Keratinocyte (primary cell): ENCODE measurements around the gene HPSE. TPM values are rescaled to one million over a fixed set of nuclear protein-coding genes. Genes with fewer than 3 reads are reported as not detected.

ENCODE experiments used
- DNase-seq: peaks from one replicate; pipeline ENCODE4 v3.0.0-alpha.2; 2011; ENCODE audit warnings: low read depth, missing footprints, low spot score
- FAIRE-seq: peaks from 2 replicates; lab custom pipeline; 2011; peaks lifted over from hg19 to GRCh38; lab: Jason Lieb, UNC
- H2AFZ ChIP-seq: 2 replicates; pipeline ENCODE4 v1.6.0; 2012; ENCODE audit warnings: low read length, control low read depth, inconsistent platforms; ENCODE audit not compliant: control insufficient read depth
- H3K27ac ChIP-seq: 2 replicates; pipeline ENCODE4 v1.5.1; 2011; ENCODE audit warnings: low read length; ENCODE audit not compliant: control insufficient read depth, insufficient read depth
- H3K27me3 ChIP-seq: 3 replicates; pipeline ENCODE4 v1.6.0; 2011; ENCODE audit warnings: low read length; ENCODE audit not compliant: control insufficient read depth, insufficient read depth; ENCODE audit errors: extremely low read depth
- H3K36me3 ChIP-seq, 2 experiments: 2 replicates in 1 of 2; 3 replicates in 1 of 2; pipeline ENCODE4 v1.5.1; 2011; ENCODE audit warnings: low read length in 2 of 2, mild to moderate bottlenecking in 1 of 2; ENCODE audit not compliant: control insufficient read depth in 2 of 2, insufficient read depth in 2 of 2; ENCODE audit errors: extremely low read depth in 1 of 2
- H3K4me1 ChIP-seq: 3 replicates; pipeline ENCODE4 v1.5.1; 2011; ENCODE audit warnings: low read length; ENCODE audit not compliant: control insufficient read depth, insufficient read depth; ENCODE audit errors: extremely low read depth
- H3K4me2 ChIP-seq: 3 replicates; pipeline ENCODE4 v1.6.0; 2011; ENCODE audit warnings: low read depth, low read length; ENCODE audit not compliant: control insufficient read depth, insufficient read depth; ENCODE audit errors: extremely low read depth
- H3K4me3 ChIP-seq, 3 experiments: fragments of 200-600 bp in 1 of 3; sonication (generic) in 1 of 3; 2 replicates in 2 of 3; 3 replicates in 1 of 3; pipeline ENCODE4 v1.5.1; 2011 to 2016; ENCODE audit warnings: low read length in 3 of 3, mild to moderate bottlenecking in 3 of 3, control low read depth in 2 of 3, inconsistent platforms in 1 of 3, low read depth in 1 of 3, mixed read lengths in 1 of 3, mixed run types in 1 of 3, moderate library complexity in 1 of 3; ENCODE audit not compliant: control insufficient read depth in 2 of 3, insufficient read depth in 2 of 3; ENCODE audit errors: extremely low read depth in 1 of 3
- H3K79me2 ChIP-seq: 2 replicates; pipeline ENCODE4 v1.6.0; 2012; ENCODE audit warnings: low read length; ENCODE audit not compliant: control insufficient read depth, insufficient read depth
- H3K9ac ChIP-seq: 3 replicates; pipeline ENCODE4 v1.6.0; 2011; ENCODE audit warnings: low read length; ENCODE audit not compliant: control insufficient read depth, insufficient read depth; ENCODE audit errors: extremely low read depth
- H3K9me1 ChIP-seq: 3 replicates; pipeline ENCODE4 v1.6.0; 2011; ENCODE audit warnings: low read length; ENCODE audit not compliant: control insufficient read depth, insufficient read depth; ENCODE audit errors: extremely low read depth
- H3K9me3 ChIP-seq: 2 replicates; pipeline ENCODE4 v1.5.1; 2012; ENCODE audit warnings: low read depth, low read length; ENCODE audit not compliant: control insufficient read depth
- H4K20me1 ChIP-seq: 3 replicates; pipeline ENCODE4 v1.6.0; 2011; ENCODE audit warnings: low read length; ENCODE audit not compliant: control insufficient read depth, insufficient read depth; ENCODE audit errors: extremely low read depth
- EZH2 ChIP-seq: IDR thresholded peaks from one replicate; pipeline ENCODE4 v1.6.1; 2012; ENCODE audit warnings: inconsistent platforms, mild to moderate bottlenecking, low read length, moderate library complexity
- dilution Hi-C: fragments of 300-500 bp; cut with MboI; formaldehyde crosslinking; loops from one replicate; pipeline ENCODE4 v1.7.0; 2020; ENCODE audit warnings: low sequenced_read_pairs; ENCODE audit not compliant: extremely low pct_ligation_motif_present
- polyA plus RNA-seq, 5 experiments: library from polyadenylated mRNA; depleted of rRNA in 3 of 5; stranded (reverse) in 3 of 5; stranded (forward) in 1 of 5; unstranded in 1 of 5; fragments of >200 nt; gene quantifications; 1 replicate in 1 of 5; 2 replicates in 3 of 5; 3 replicates in 1 of 5; pipeline versions ENCODE4 v1.2.1 to v1.2.3, GENCODE V29; 2011 to 2012; ENCODE audit warnings: missing spikeins in 2 of 5, low read depth in 1 of 5, low replicate concordance in 1 of 5
- TF ChIP-seq, protein P1 (sequence below), 3 experiments: IDR thresholded peaks in 1 of 3; conservative IDR thresholded peaks in 1 of 3; optimal IDR thresholded peaks in 1 of 3; 2 replicates in 2 of 3; 3 replicates in 1 of 3; pipeline versions ENCODE3 to v1.5.1; 2011; ENCODE audit warnings: low read length in 3 of 3, mild to moderate bottlenecking in 3 of 3, moderate library complexity in 2 of 3, control low read depth in 1 of 3, inconsistent platforms in 1 of 3; ENCODE audit not compliant: insufficient read depth in 2 of 3; ENCODE audit errors: extremely low read depth in 1 of 3

Gene HPSE
- polyA plus RNA-seq, 1 donor (not counting 4 experiments of a cell fraction or from before 2014, with no cell fraction given) = 5.7 TPM

GRCh38 chr4:83372931-83373330, 38.3 kb upstream of the HPSE start:
- no peak overlapping the region for H2AFZ ChIP-seq
- dilution Hi-C loops = no loop called here
- DNase-seq = no peak
- no peaks in the 10 kb centered on the region for H3K9me1 ChIP-seq
- no peaks in the 10 kb centered on the region for H3K27me3 ChIP-seq
- no peak overlapping the region for H3K4me3 ChIP-seq
- no peak overlapping the region for H3K9ac ChIP-seq
- no peaks in the 10 kb centered on the region for H4K20me1 ChIP-seq
- H3K9me3 ChIP-seq = no peaks in the 10 kb centered on the region
- H3K4me2 ChIP-seq = no peak overlapping the region
- H3K36me3 ChIP-seq = no peaks in the 10 kb centered on the region
- no peaks in the 10 kb centered on the region for H3K4me1 ChIP-seq
- TF ChIP-seq EZH2 = no peak
- TF ChIP-seq, protein P1, sequence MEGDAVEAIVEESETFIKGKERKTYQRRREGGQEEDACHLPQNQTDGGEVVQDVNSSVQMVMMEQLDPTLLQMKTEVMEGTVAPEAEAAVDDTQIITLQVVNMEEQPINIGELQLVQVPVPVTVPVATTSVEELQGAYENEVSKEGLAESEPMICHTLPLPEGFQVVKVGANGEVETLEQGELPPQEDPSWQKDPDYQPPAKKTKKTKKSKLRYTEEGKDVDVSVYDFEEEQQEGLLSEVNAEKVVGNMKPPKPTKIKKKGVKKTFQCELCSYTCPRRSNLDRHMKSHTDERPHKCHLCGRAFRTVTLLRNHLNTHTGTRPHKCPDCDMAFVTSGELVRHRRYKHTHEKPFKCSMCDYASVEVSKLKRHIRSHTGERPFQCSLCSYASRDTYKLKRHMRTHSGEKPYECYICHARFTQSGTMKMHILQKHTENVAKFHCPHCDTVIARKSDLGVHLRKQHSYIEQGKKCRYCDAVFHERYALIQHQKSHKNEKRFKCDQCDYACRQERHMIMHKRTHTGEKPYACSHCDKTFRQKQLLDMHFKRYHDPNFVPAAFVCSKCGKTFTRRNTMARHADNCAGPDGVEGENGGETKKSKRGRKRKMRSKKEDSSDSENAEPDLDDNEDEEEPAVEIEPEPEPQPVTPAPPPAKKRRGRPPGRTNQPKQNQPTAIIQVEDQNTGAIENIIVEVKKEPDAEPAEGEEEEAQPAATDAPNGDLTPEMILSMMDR (optimal IDR thresholded peaks at IDR 0.05 in 1 of 3, IDR thresholded peaks at IDR 0.05 in 1 of 3, conservative IDR thresholded peaks at IDR 0.05 in 1 of 3; ENCODE audit: extremely low read depth in 1 of 3, insufficient read depth in 2 of 3, low read length in 3 of 3) = no peak
- H3K27ac ChIP-seq = no peak overlapping the region
- no peak for FAIRE-seq
- no peaks in the 10 kb centered on the region for H3K79me2 ChIP-seq

- no peak overlapping the region for H3K4me3 ChIP-seq
- no peaks in the 10 kb centered on the region for H3K9me1 ChIP-seq
- no peak overlapping the region for H3K4me2 ChIP-seq
- no peaks in the 10 kb centered on the region for H3K36me3 ChIP-seq
- no peak overlapping the region for H2AFZ ChIP-seq
- no peaks in the 10 kb centered on the region for H4K20me1 ChIP-seq
- no peak overlapping the region for H3K9ac ChIP-seq
- TF ChIP-seq, protein P1 (optimal IDR thresholded peaks at IDR 0.05 in 1 of 3, IDR thresholded peaks at IDR 0.05 in 1 of 3, conservative IDR thresholded peaks at IDR 0.05 in 1 of 3; ENCODE audit: extremely low read depth in 1 of 3, insufficient read depth in 2 of 3, low read length in 3 of 3) = no peak
- no peak for TF ChIP-seq EZH2
- H3K27me3 ChIP-seq = no peaks in the 10 kb centered on the region
- H3K9me3 ChIP-seq = no peaks in the 10 kb centered on the region
- H3K4me1 ChIP-seq = no peaks in the 10 kb centered on the region
- H3K79me2 ChIP-seq = no peaks in the 10 kb centered on the region
- no peak overlapping the region for H3K27ac ChIP-seq
- dilution Hi-C loops = no loop called here
- DNase-seq (no peak), FAIRE-seq (no peak)
Measured at GRCh38 chr4:83371936-83372335, 37.3 kb upstream of the HPSE start.
